Keratinocyte (primary cell): ENCODE data around the gene POLH. TPM values are rescaled to one million over a fixed set of nuclear protein-coding genes. Genes with fewer than 3 reads are reported as not detected.

ENCODE experiments used
- DNase-seq: peaks from one replicate; pipeline ENCODE4 v3.0.0-alpha.2; 2011; ENCODE audit warnings: low read depth, missing footprints, low spot score
- FAIRE-seq: peaks from 2 replicates; lab custom pipeline; 2011; peaks lifted over from hg19 to GRCh38; lab: Jason Lieb, UNC
- H2AFZ ChIP-seq: 2 replicates; pipeline ENCODE4 v1.6.0; 2012; ENCODE audit warnings: low read length, control low read depth, inconsistent platforms; ENCODE audit not compliant: control insufficient read depth
- H3K27ac ChIP-seq: 2 replicates; pipeline ENCODE4 v1.5.1; 2011; ENCODE audit warnings: low read length; ENCODE audit not compliant: control insufficient read depth, insufficient read depth
- H3K27me3 ChIP-seq: 3 replicates; pipeline ENCODE4 v1.6.0; 2011; ENCODE audit warnings: low read length; ENCODE audit not compliant: control insufficient read depth, insufficient read depth; ENCODE audit errors: extremely low read depth
- H3K36me3 ChIP-seq, 2 experiments: 2 replicates in 1 of 2; 3 replicates in 1 of 2; pipeline ENCODE4 v1.5.1; 2011; ENCODE audit warnings: low read length in 2 of 2, mild to moderate bottlenecking in 1 of 2; ENCODE audit not compliant: control insufficient read depth in 2 of 2, insufficient read depth in 2 of 2; ENCODE audit errors: extremely low read depth in 1 of 2
- H3K4me1 ChIP-seq: 3 replicates; pipeline ENCODE4 v1.5.1; 2011; ENCODE audit warnings: low read length; ENCODE audit not compliant: control insufficient read depth, insufficient read depth; ENCODE audit errors: extremely low read depth
- H3K4me2 ChIP-seq: 3 replicates; pipeline ENCODE4 v1.6.0; 2011; ENCODE audit warnings: low read depth, low read length; ENCODE audit not compliant: control insufficient read depth, insufficient read depth; ENCODE audit errors: extremely low read depth
- H3K4me3 ChIP-seq, 3 experiments: fragments of 200-600 bp in 1 of 3; sonication (generic) in 1 of 3; 2 replicates in 2 of 3; 3 replicates in 1 of 3; pipeline ENCODE4 v1.5.1; 2011 to 2016; ENCODE audit warnings: low read length in 3 of 3, mild to moderate bottlenecking in 3 of 3, control low read depth in 2 of 3, inconsistent platforms in 1 of 3, low read depth in 1 of 3, mixed read lengths in 1 of 3, mixed run types in 1 of 3, moderate library complexity in 1 of 3; ENCODE audit not compliant: control insufficient read depth in 2 of 3, insufficient read depth in 2 of 3; ENCODE audit errors: extremely low read depth in 1 of 3
- H3K79me2 ChIP-seq: 2 replicates; pipeline ENCODE4 v1.6.0; 2012; ENCODE audit warnings: low read length; ENCODE audit not compliant: control insufficient read depth, insufficient read depth
- H3K9ac ChIP-seq: 3 replicates; pipeline ENCODE4 v1.6.0; 2011; ENCODE audit warnings: low read length; ENCODE audit not compliant: control insufficient read depth, insufficient read depth; ENCODE audit errors: extremely low read depth
- H3K9me1 ChIP-seq: 3 replicates; pipeline ENCODE4 v1.6.0; 2011; ENCODE audit warnings: low read length; ENCODE audit not compliant: control insufficient read depth, insufficient read depth; ENCODE audit errors: extremely low read depth
- H3K9me3 ChIP-seq: 2 replicates; pipeline ENCODE4 v1.5.1; 2012; ENCODE audit warnings: low read depth, low read length; ENCODE audit not compliant: control insufficient read depth
- H4K20me1 ChIP-seq: 3 replicates; pipeline ENCODE4 v1.6.0; 2011; ENCODE audit warnings: low read length; ENCODE audit not compliant: control insufficient read depth, insufficient read depth; ENCODE audit errors: extremely low read depth
- EZH2 ChIP-seq: IDR thresholded peaks from one replicate; pipeline ENCODE4 v1.6.1; 2012; ENCODE audit warnings: inconsistent platforms, mild to moderate bottlenecking, low read length, moderate library complexity
- dilution Hi-C: fragments of 300-500 bp; cut with MboI; formaldehyde crosslinking; loops from one replicate; pipeline ENCODE4 v1.7.0; 2020; ENCODE audit warnings: low sequenced_read_pairs; ENCODE audit not compliant: extremely low pct_ligation_motif_present
- polyA plus RNA-seq, 5 experiments: library from polyadenylated mRNA; depleted of rRNA in 3 of 5; stranded (reverse) in 3 of 5; stranded (forward) in 1 of 5; unstranded in 1 of 5; fragments of >200 nt; gene quantifications; 1 replicate in 1 of 5; 2 replicates in 3 of 5; 3 replicates in 1 of 5; pipeline versions ENCODE4 v1.2.1 to v1.2.3, GENCODE V29; 2011 to 2012; ENCODE audit warnings: missing spikeins in 2 of 5, low read depth in 1 of 5, low replicate concordance in 1 of 5
- TF ChIP-seq, protein P1 (sequence below), 3 experiments: IDR thresholded peaks in 1 of 3; conservative IDR thresholded peaks in 1 of 3; optimal IDR thresholded peaks in 1 of 3; 2 replicates in 2 of 3; 3 replicates in 1 of 3; pipeline versions ENCODE3 to v1.5.1; 2011; ENCODE audit warnings: low read length in 3 of 3, mild to moderate bottlenecking in 3 of 3, moderate library complexity in 2 of 3, control low read depth in 1 of 3, inconsistent platforms in 1 of 3; ENCODE audit not compliant: insufficient read depth in 2 of 3; ENCODE audit errors: extremely low read depth in 1 of 3

Gene POLH
- polyA plus RNA-seq, 1 donor (not counting 4 experiments of a cell fraction or from before 2014, with no cell fraction given), result 29.9 TPM

DNA sequence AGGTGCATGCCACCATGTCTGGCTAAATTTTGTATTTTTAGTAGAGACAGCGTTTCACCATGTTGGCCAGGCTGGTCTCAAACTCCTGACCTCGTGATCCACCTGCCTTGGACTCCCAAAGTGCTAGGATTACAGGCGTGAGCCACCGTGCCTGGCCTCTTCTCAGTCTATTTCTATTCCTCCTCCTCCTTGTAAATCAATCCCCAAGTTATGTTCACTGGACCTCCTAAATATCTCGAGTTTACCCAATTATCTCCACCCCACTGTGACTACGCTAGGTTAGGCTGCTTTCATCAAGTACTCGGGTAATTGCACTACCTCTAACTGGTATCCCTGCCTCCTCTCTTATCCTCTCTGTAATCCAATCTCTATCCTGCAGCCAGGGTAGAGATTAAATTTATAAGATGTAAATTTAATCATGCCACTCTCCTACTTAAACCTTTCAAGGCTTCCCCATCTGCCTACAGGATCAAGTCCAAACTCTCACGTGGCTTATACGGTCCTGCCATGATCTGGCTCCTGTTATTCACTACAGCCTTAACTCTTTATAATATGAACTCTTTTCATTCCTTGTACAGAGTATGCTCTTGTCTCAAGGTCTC lies 58.8 kb downstream of the POLH start:
- peaks cover 2% of the 10 kb centered on the region for H3K9me1 ChIP-seq
- peaks cover 5 to 7% of the 10 kb centered on the region in 2 experiments for H3K36me3 ChIP-seq
- H3K4me2 ChIP-seq, result no peak overlapping the region
- no peak overlapping the region for H3K9ac ChIP-seq
- no peaks in the 10 kb centered on the region for H4K20me1 ChIP-seq
- H3K27me3 ChIP-seq, result no peaks in the 10 kb centered on the region
- H3K27ac ChIP-seq, result no peak overlapping the region
- no peaks in the 10 kb centered on the region for H3K9me3 ChIP-seq
- H3K4me1 ChIP-seq, result peaks cover 23% of the 10 kb centered on the region
- DNase-seq, result no peak
- dilution Hi-C loops, result no loop called here
- H2AFZ ChIP-seq, result peak overlapping the region; percentile 96
- H3K79me2 ChIP-seq, result peaks cover 34% of the 10 kb centered on the region
- no peak for TF ChIP-seq EZH2
- TF ChIP-seq, protein P1, sequence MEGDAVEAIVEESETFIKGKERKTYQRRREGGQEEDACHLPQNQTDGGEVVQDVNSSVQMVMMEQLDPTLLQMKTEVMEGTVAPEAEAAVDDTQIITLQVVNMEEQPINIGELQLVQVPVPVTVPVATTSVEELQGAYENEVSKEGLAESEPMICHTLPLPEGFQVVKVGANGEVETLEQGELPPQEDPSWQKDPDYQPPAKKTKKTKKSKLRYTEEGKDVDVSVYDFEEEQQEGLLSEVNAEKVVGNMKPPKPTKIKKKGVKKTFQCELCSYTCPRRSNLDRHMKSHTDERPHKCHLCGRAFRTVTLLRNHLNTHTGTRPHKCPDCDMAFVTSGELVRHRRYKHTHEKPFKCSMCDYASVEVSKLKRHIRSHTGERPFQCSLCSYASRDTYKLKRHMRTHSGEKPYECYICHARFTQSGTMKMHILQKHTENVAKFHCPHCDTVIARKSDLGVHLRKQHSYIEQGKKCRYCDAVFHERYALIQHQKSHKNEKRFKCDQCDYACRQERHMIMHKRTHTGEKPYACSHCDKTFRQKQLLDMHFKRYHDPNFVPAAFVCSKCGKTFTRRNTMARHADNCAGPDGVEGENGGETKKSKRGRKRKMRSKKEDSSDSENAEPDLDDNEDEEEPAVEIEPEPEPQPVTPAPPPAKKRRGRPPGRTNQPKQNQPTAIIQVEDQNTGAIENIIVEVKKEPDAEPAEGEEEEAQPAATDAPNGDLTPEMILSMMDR (optimal IDR thresholded peaks at IDR 0.05 in 1 of 3, IDR thresholded peaks at IDR 0.05 in 1 of 3, conservative IDR thresholded peaks at IDR 0.05 in 1 of 3; ENCODE audit: extremely low read depth in 1 of 3, insufficient read depth in 2 of 3, low read length in 3 of 3), result no peak
- no peak overlapping the region for H3K4me3 ChIP-seq
- no peak for FAIRE-seq

DNA sequence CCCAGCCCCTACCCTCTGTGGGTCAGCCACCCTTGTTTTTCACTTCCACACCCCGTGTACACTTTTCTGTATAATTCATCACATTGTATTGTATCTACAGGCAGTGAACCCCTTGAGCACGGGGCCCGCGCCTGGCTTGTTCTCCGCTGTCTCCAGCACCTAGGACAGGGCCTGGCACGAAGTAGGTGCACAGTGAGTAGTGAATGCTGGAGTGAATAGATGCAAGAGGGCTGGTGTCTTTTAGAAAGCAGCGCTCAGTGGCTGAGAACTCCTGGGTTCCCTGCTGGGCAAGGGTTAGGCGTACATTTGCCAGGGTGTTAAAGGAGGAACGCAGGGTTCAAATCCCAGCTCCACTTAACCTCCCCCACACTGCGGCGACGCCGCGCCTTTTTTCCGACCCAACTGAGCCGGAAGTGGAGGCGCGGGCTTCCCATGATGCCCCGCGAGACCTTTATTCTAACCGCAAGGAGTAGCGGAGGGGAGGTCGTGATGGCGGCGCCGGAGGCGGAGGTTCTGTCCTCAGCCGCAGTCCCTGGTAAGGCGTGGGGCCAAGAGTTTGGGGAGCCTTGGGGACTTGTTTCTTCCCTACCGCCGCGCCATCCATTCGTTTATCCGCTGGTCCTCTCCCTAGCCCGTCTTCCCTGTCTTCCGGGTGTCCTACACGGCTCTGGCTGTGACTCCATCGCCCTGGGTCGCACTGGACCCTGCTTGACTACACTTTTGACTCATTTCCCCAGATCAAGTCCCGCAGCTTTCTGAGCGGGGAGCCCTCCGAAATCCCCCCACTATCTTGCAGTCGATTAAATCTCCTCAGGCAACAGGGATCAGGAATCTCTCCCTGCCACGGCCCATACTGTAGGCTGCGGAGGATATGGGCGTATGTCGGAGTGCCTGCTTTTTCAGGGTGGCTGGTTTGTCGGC lies 59.7 kb downstream of the POLH start, which contains the start of gene MAD2L1BP:
TSS of gene MAD2L1BP (plus strand) at position 454 of the 921 bp plus-strand sequence. CDS start at position 490, 36 bp downstream.
- no peak for FAIRE-seq
- dilution Hi-C loops, result no loop called here

More for the DNA sequence above, 59.7 kb downstream of the POLH start, which contains the start of gene MAD2L1BP:
- Histone ChIP-seq H3K79me2 (peaks cover 42% of the 10 kb centered on the region), H3K9ac (peak within 1 kb of the TSS; percentile 90), H3K36me3 (peaks cover 10 to 15% of the 10 kb centered on the region in 2 experiments), H3K27me3 (no peaks in the 10 kb centered on the region), H4K20me1 (no peaks in the 10 kb centered on the region), H2AFZ (peak within 1 kb of the TSS; percentile 96), H3K4me3 (peak within 1 kb of the TSS; percentile 67 to 100 (median 99)), H3K4me1 (peaks cover 16% of the 10 kb centered on the region), H3K9me3 (no peaks in the 10 kb centered on the region), H3K4me2 (peak within 1 kb of the TSS; percentile 100), H3K9me1 (peaks cover 2% of the 10 kb centered on the region), H3K27ac (peak within 1 kb of the TSS; percentile 72)
- no peak for TF ChIP-seq EZH2
- TF ChIP-seq, protein P1 (optimal IDR thresholded peaks at IDR 0.05 in 1 of 3, IDR thresholded peaks at IDR 0.05 in 1 of 3, conservative IDR thresholded peaks at IDR 0.05 in 1 of 3; ENCODE audit: extremely low read depth in 1 of 3, insufficient read depth in 2 of 3, low read length in 3 of 3), result no peak
- no peak for DNase-seq
